Measurements from ENCODE around the gene ZNF550. TPM values are rescaled to one million over a fixed set of nuclear protein-coding genes. Genes with fewer than 3 reads are reported as not detected.

Gene ZNF550
- total RNA-seq, result 7.3 and 7.8 TPM in 2 replicates

GRCh38 chr19:57559404-57560025 lies at the start of gene ZNF550:
ZNF550 (minus strand) TSS chr19:57559863; CDS start chr19:57559682, 181 bp downstream.

GRCh38 chr19:57599761-57600383 lies 40.2 kb upstream of the ZNF550 start, which contains the start of gene ZNF530:
ZNF530 (plus strand) TSS chr19:57599885; CDS start chr19:57604346, 4,461 bp downstream.

GRCh38 chr19:57583521-57584416 lies 24.1 kb upstream of the ZNF550 start, which contains the start of gene ZIK1:
ZIK1 (plus strand) TSS chr19:57584145; CDS start chr19:57584357, 212 bp downstream.

GRCh38 chr19:57578487-57579205 lies 19.0 kb upstream of the ZNF550 start, which contains the start of gene ZNF416:
ZNF416 (minus strand) TSS chr19:57578911; CDS start chr19:57578704, 207 bp downstream.

GRCh38 chr19:57527136-57527881 lies 32.4 kb downstream of the ZNF550 start, which contains the start of gene ZNF549:
ZNF549 (plus strand) TSS chr19:57527356; CDS start chr19:57527574, 218 bp downstream.

GRCh38 chr19:57499680-57500395 lies 59.8 kb downstream of the ZNF550 start, which contains the start of gene ZNF773:
ZNF773 (plus strand) TSS chr19:57499938; CDS start chr19:57500081, 143 bp downstream.

GRCh38 chr19:57487477-57488298 lies 72.0 kb downstream of the ZNF550 start, which contains the start of gene ZNF419:
ZNF419 (plus strand) TSS chr19:57487750; CDS start chr19:57487951, 201 bp downstream.

Other genes starting within 250 kb of the ZNF550 start
- gene ZNF543, start 239.4 kb downstream of the ZNF550 start, total RNA-seq, result 9.1 and 10.1 TPM in 2 replicates
- gene ZNF304, start 208.6 kb downstream of the ZNF550 start, total RNA-seq, result 9.4 and 10.7 TPM in 2 replicates
- 9.8 and 13.2 TPM in 2 replicates for gene TRAPPC2B, start 196.3 kb downstream of the ZNF550 start, total RNA-seq
- gene ZNF547, start 196.3 kb downstream of the ZNF550 start, total RNA-seq, result 4.6 and 5.2 TPM in 2 replicates
- gene ZNF548, start 170.0 kb downstream of the ZNF550 start, total RNA-seq, result 21.5 and 25.4 TPM in 2 replicates
- gene ZNF17, start 148.7 kb downstream of the ZNF550 start, total RNA-seq, result 10.4 and 11.5 TPM in 2 replicates
- gene ZNF749, start 124.5 kb downstream of the ZNF550 start, total RNA-seq, result 6.8 and 8.9 TPM in 2 replicates
- 0.28 and 0.57 TPM in 2 replicates for gene VN1R1, start 102.7 kb downstream of the ZNF550 start, total RNA-seq
- gene ZNF772, start 82.3 kb downstream of the ZNF550 start, total RNA-seq, result 12.1 and 18.6 TPM in 2 replicates
- gene ZNF419, start 72.1 kb downstream of the ZNF550 start, total RNA-seq, result 11.0 and 18.1 TPM in 2 replicates
- gene ZNF773, start 59.9 kb downstream of the ZNF550 start, total RNA-seq, result 14.8 and 27.3 TPM in 2 replicates
- 4.7 and 4.9 TPM in 2 replicates for gene ZNF549, start 32.5 kb downstream of the ZNF550 start, total RNA-seq
- gene ZNF416, start 19.0 kb upstream of the ZNF550 start, total RNA-seq, result 4.7 and 5.0 TPM in 2 replicates
- 5.4 and 5.5 TPM in 2 replicates for gene ZIK1, start 24.3 kb upstream of the ZNF550 start, total RNA-seq
- gene ZNF530, start 40.0 kb upstream of the ZNF550 start, total RNA-seq, result 1.6 and 2.6 TPM in 2 replicates
- gene ZNF134, start 54.4 kb upstream of the ZNF550 start, total RNA-seq, result 15.5 and 18.8 TPM in 2 replicates
- 8.0 and 10.2 TPM in 2 replicates for gene ZNF211, start 73.3 kb upstream of the ZNF550 start, total RNA-seq
- gene ZSCAN4, start 109.1 kb upstream of the ZNF550 start, total RNA-seq, result not detected in 2 replicates
- 4.0 and 4.3 TPM in 2 replicates for gene ZNF551, start 122.1 kb upstream of the ZNF550 start, total RNA-seq
- gene ZNF154, start 149.3 kb upstream of the ZNF550 start, total RNA-seq, result 2.8 and 3.6 TPM in 2 replicates
- gene ZNF671, start 167.8 kb upstream of the ZNF550 start, total RNA-seq, result 8.9 and 9.2 TPM in 2 replicates
- gene ZNF776, start 187.0 kb upstream of the ZNF550 start, total RNA-seq, result 11.2 and 14.1 TPM in 2 replicates
- gene ZNF586, start 209.8 kb upstream of the ZNF550 start, total RNA-seq, result 12.6 and 12.7 TPM in 2 replicates